DOHH2 (cell line): ENCODE measurements around the gene KIAA1614.

ENCODE experiments used
- H3F3A ChIP-seq: fragments of 200-600 bp; sonication (generic), shearing (Covaris generic); 2 replicates; pipeline ENCODE4 v1.6.0; 2016; ENCODE audit warnings: antibody characterized with exemption, mild to moderate bottlenecking; ENCODE audit not compliant: control insufficient read depth, insufficient read depth
- H3K27ac ChIP-seq: fragments of 200-600 bp; sonication (generic); 2 replicates; pipeline ENCODE4 v1.5.1; 2014; ENCODE audit warnings: low read depth, mild to moderate bottlenecking, low read length, moderate library complexity
- H3K27me3 ChIP-seq: fragments of 200-600 bp; sonication (generic); 2 replicates; pipeline ENCODE4 v1.6.1; 2014; ENCODE audit warnings: mild to moderate bottlenecking, low read length, mixed read lengths; ENCODE audit not compliant: control insufficient read depth
- H3K36me3 ChIP-seq: fragments of 200-600 bp; sonication (generic); 2 replicates; pipeline ENCODE4 v1.6.1; 2014; ENCODE audit warnings: mild to moderate bottlenecking, low read length, moderate library complexity, mixed read lengths; ENCODE audit not compliant: control insufficient read depth
- H3K4me1 ChIP-seq: fragments of 200-600 bp; sonication (generic); 2 replicates; pipeline ENCODE4 v1.6.1; 2014; ENCODE audit warnings: mild to moderate bottlenecking, low read length, mixed read lengths; ENCODE audit not compliant: control insufficient read depth
- H3K4me2 ChIP-seq: fragments of 200-600 bp; sonication (generic); 2 replicates; pipeline ENCODE4 v1.6.0; 2014; ENCODE audit warnings: mild to moderate bottlenecking, low read length, moderate library complexity
- H3K4me3 ChIP-seq: fragments of 200-600 bp; sonication (generic); 2 replicates; pipeline ENCODE4 v1.5.1; 2014; ENCODE audit warnings: mild to moderate bottlenecking, low read length, mixed read lengths
- H3K79me2 ChIP-seq: fragments of 200-600 bp; sonication (generic); 2 replicates; pipeline ENCODE4 v1.6.1; 2014; ENCODE audit warnings: mild to moderate bottlenecking, low read length, mixed read lengths; ENCODE audit not compliant: control insufficient read depth
- H3K9me2 ChIP-seq: fragments of 200-600 bp; sonication (generic); replicated peaks from 2 replicates; pipeline ENCODE4 v1.6.1; 2014; ENCODE audit warnings: mild to moderate bottlenecking, low read length, mixed read lengths; ENCODE audit not compliant: control insufficient read depth
- H3K9me3 ChIP-seq: fragments of 200-600 bp; sonication (generic); 2 replicates; pipeline ENCODE4 v1.6.1; 2014; ENCODE audit warnings: antibody characterized with exemption, low read length, mixed read lengths; ENCODE audit not compliant: control insufficient read depth, insufficient read depth
- H4K20me1 ChIP-seq: fragments of 200-600 bp; sonication (generic); 2 replicates; pipeline ENCODE4 v1.6.0; 2014; ENCODE audit warnings: low read depth, mild to moderate bottlenecking, antibody characterized with exemption, low read length, moderate library complexity; ENCODE audit not compliant: control insufficient read depth, insufficient read depth
- CTCF ChIP-seq: fragments of 200-600 bp; sonication (generic); IDR thresholded peaks from one replicate; pipeline ENCODE4 v1.5.1; 2014; ENCODE audit warnings: antibody characterized with exemption, mild to moderate bottlenecking, low read depth, low read length; ENCODE audit not compliant: poor library complexity, severe bottlenecking
- EZH2phosphoT487 ChIP-seq: fragments of 200-600 bp; sonication (generic); IDR thresholded peaks from 2 replicates; pipeline ENCODE4 v1.6.1; 2017; ENCODE audit warnings: borderline replicate concordance, mild to moderate bottlenecking, antibody characterized with exemption, low read length, moderate library complexity, mixed read lengths

The KIAA1614 gene

GRCh38 chr1:180899262-180899661, 13.4 kb upstream of the KIAA1614 start:
- Histone ChIP-seq H3K27ac (no peak overlapping the region), H3K36me3 (no peaks in the 10 kb centered on the region), H3K4me2 (no peak overlapping the region), H3F3A (no peaks in the 10 kb centered on the region), H3K4me3 (no peak overlapping the region), H3K27me3 (peaks cover 2% of the 10 kb centered on the region), H3K9me2 (no peaks in the 10 kb centered on the region), H3K4me1 (no peaks in the 10 kb centered on the region), H3K9me3 (no peaks in the 10 kb centered on the region), H3K79me2 (no peaks in the 10 kb centered on the region), H4K20me1 (no peaks in the 10 kb centered on the region)
- no peak for TF ChIP-seq CTCF
- no peak for TF ChIP-seq EZH2phosphoT487

DNA sequence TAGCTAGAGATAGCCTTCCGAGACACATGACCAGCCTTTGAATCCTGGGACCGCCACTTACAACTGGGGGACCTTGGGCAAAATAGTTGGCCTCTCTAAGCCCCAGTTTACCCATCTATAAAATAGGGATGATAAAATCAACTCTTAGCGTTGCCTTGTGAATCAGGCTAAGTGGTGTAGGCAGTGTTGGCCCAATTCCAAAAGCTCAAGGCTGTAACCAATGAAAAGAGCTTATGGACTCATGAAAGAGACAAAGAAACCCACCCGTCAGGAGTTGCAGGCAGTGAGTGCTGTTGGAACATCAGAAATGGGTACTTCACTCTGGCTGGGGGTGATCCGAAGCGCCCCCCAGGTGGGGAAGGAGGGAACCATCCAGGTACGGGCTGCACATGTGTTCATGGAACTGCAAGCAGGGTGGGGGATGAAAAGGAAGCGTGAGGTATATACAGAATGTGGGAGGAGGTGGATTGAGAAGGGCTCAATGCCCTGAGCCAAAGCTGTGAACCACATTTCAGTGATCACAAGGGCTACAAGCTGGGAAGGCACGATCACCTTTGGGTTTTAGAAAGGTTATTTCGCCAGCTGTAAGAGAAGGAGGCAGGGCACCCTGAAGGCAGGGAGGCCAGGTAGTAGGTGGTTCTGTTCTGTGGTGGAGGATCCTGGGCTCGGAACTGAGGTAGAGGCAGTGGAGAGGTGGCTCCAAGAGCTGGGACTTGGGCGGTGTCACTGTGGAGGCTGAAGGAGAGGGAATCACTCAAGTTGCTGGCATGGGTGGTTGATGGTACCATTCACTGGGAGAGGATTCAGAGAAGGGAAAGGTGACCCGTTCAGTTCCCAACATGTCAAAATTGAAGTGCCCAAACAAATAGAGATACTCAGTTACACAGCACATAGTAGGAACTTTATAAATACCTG, 11.4 kb upstream of the KIAA1614 start:
- Histone ChIP-seq H3K4me3 (no peak overlapping the region), H3K27me3 (peaks cover 2% of the 10 kb centered on the region; the same call in 1 of the 2 replicates), H3K4me1 (no peaks in the 10 kb centered on the region), H3K79me2 (no peaks in the 10 kb centered on the region), H4K20me1 (no peaks in the 10 kb centered on the region), H3K27ac (no peak overlapping the region), H3K9me2 (no peaks in the 10 kb centered on the region), H3K9me3 (no peaks in the 10 kb centered on the region), H3K36me3 (no peaks in the 10 kb centered on the region), H3F3A (no peaks in the 10 kb centered on the region), H3K4me2 (no peak overlapping the region)
- no peak for TF ChIP-seq CTCF
- TF ChIP-seq EZH2phosphoT487: no peak

DNA sequence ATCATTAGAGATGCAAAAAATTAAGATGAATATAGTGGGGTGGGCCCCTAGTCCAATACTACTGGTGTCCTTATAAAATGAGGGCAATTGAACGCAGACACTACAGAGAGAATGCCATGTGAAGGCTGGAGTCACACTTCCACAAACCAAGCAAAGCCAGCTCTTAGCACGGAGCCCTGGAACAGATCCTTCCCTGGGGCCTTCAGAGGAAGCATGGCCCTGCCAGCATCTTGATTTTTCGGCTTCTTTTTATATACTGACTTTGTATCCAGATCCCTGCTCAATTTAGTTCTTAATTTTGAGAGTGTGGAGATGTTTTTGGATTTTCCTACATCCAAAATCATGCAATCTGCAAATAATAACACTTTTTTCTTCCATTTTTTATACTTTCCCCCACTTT, 10.2 kb upstream of the KIAA1614 start:
- no peaks in the 10 kb centered on the region for H3F3A ChIP-seq
- TF ChIP-seq CTCF (no peak), EZH2phosphoT487 (no peak)

More for the DNA sequence above, 10.2 kb upstream of the KIAA1614 start:
- Histone ChIP-seq H3K27ac (no peak overlapping the region), H3K4me3 (no peak overlapping the region), H3K9me2 (no peaks in the 10 kb centered on the region), H4K20me1 (no peaks in the 10 kb centered on the region), H3K79me2 (no peaks in the 10 kb centered on the region), H3K9me3 (no peaks in the 10 kb centered on the region), H3K27me3 (peaks cover 2% of the 10 kb centered on the region; the same call in 1 of the 2 replicates), H3K4me2 (no peak overlapping the region), H3K4me1 (no peaks in the 10 kb centered on the region), H3K36me3 (no peaks in the 10 kb centered on the region)
